H1 (cell line): ENCODE measurements around the gene KCNMB2.

Experiments used
- EZH2 ChIP-seq: fragments of 200-600 bp; sonication (generic); IDR thresholded peaks from 2 replicates; pipeline ENCODE4 v1.7.1; 2012; ENCODE audit warnings: low read depth, mild to moderate bottlenecking, moderate library complexity, low read length, inconsistent platforms; ENCODE audit not compliant: severe bottlenecking
- RNF2 ChIP-seq: fragments of 200-900, 300-1000 bp; sonication (generic); IDR thresholded peaks from 2 replicates; pipeline ENCODE4 v1.7.1; 2016; ENCODE audit warnings: borderline replicate concordance, low read depth, mild to moderate bottlenecking, antibody characterized with exemption, low read length; ENCODE audit not compliant: poor library complexity, severe bottlenecking; ENCODE audit errors: missing control alignments
- SP2 ChIP-seq: IDR thresholded peaks from 2 replicates; pipeline ENCODE4 v1.6.1; 2012; ENCODE audit warnings: mild to moderate bottlenecking, low read length, inconsistent platforms
- SRF ChIP-seq: IDR thresholded peaks from 2 replicates; pipeline ENCODE4 v1.6.1; 2011; ENCODE audit warnings: mild to moderate bottlenecking, low read depth, low read length, moderate library complexity
- ZNF274 ChIP-seq: IDR thresholded peaks from 2 replicates; pipeline ENCODE4 v1.7.0; 2012; ENCODE audit warnings: low read length, borderline replicate concordance; ENCODE audit errors: extremely low read depth
- TF ChIP-seq, protein P1 (sequence below), 3 experiments: IDR thresholded peaks; 1 replicate in 2 of 3; 2 replicates in 1 of 3; pipeline versions ENCODE4 v1.5.1 to v1.6.1; 2011; ENCODE audit warnings: low read length in 3 of 3, mild to moderate bottlenecking in 3 of 3, inconsistent platforms in 2 of 3, low read depth in 1 of 3, moderate library complexity in 1 of 3; ENCODE audit not compliant: insufficient read depth in 1 of 3; ENCODE audit errors: control extremely low read depth in 1 of 3

DNA sequence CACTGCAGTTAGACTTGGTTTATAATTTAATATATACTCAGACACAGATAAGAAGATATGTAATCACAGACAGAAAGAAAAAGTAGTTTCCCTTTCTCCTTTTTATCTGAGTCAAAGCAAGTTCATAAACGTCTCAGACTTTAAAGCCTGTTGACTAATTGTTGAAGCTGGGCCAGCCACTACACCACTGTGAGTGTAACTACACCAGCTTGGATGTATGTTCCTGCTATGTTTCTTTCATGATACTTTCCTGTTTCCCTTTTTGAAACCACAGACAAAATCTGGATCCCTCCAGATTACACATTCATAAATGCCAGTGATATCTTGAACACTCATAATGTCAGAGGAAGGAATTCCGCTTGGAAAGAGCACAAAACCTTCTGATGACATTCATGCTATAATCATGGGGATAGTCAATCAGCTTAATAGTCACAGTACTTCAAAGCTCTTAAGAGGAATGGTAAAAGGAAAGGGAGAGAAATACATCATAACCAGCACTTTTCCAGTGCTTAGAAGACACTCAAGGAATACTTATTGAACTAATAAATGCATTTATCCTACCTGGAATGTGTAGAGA, 32.0 kb downstream of the KCNMB2 start:
- TF ChIP-seq, protein P1, sequence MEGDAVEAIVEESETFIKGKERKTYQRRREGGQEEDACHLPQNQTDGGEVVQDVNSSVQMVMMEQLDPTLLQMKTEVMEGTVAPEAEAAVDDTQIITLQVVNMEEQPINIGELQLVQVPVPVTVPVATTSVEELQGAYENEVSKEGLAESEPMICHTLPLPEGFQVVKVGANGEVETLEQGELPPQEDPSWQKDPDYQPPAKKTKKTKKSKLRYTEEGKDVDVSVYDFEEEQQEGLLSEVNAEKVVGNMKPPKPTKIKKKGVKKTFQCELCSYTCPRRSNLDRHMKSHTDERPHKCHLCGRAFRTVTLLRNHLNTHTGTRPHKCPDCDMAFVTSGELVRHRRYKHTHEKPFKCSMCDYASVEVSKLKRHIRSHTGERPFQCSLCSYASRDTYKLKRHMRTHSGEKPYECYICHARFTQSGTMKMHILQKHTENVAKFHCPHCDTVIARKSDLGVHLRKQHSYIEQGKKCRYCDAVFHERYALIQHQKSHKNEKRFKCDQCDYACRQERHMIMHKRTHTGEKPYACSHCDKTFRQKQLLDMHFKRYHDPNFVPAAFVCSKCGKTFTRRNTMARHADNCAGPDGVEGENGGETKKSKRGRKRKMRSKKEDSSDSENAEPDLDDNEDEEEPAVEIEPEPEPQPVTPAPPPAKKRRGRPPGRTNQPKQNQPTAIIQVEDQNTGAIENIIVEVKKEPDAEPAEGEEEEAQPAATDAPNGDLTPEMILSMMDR (IDR thresholded peaks at IDR 0.05; ENCODE audit: control extremely low read depth in 1 of 3, insufficient read depth in 1 of 3, low read depth in 1 of 3, low read length in 3 of 3) = no peak
- no peak for TF ChIP-seq EZH2
- no peak for TF ChIP-seq ZNF274
- no peak for TF ChIP-seq SRF
- no peak for TF ChIP-seq RNF2
- no peak for TF ChIP-seq SP2
